ENCODE data around the gene IQCN.

IQCN gene

GRCh38 chr19:18291590-18292461 lies 17.6 kb upstream of the IQCN start:
- Histone ChIP-seq H3K27ac (ENCODE audit: low read depth, low read length) (peak overlapping the region; percentile 75), H3K79me2 (ENCODE audit: control insufficient read depth, low read length) (no peaks in the 10 kb centered on the region), H3K4me3 (ENCODE audit: low read length) (peak overlapping the region; percentile 83), H3K36me3 (ENCODE audit: control insufficient read depth, low read length) (no peaks in the 10 kb centered on the region), H4K20me1 (ENCODE audit: control insufficient read depth, insufficient read depth, low read depth, low read length) (no peaks in the 10 kb centered on the region), H3F3A (ENCODE audit: control insufficient read depth, insufficient read depth) (peaks cover 24% of the 10 kb centered on the region), H3K4me2 (ENCODE audit: low read length) (peak overlapping the region; percentile 98), H3K9me2 (replicated peaks; ENCODE audit: control insufficient read depth, low read length) (no peaks in the 10 kb centered on the region), H3K9me3 (ENCODE audit: control insufficient read depth, insufficient read depth, low read length) (no peaks in the 10 kb centered on the region), H3K4me1 (ENCODE audit: control insufficient read depth, low read length) (peaks cover 56% of the 10 kb centered on the region), H3K27me3 (ENCODE audit: control insufficient read depth, low read length) (no peaks in the 10 kb centered on the region)
- TF ChIP-seq, protein P1, sequence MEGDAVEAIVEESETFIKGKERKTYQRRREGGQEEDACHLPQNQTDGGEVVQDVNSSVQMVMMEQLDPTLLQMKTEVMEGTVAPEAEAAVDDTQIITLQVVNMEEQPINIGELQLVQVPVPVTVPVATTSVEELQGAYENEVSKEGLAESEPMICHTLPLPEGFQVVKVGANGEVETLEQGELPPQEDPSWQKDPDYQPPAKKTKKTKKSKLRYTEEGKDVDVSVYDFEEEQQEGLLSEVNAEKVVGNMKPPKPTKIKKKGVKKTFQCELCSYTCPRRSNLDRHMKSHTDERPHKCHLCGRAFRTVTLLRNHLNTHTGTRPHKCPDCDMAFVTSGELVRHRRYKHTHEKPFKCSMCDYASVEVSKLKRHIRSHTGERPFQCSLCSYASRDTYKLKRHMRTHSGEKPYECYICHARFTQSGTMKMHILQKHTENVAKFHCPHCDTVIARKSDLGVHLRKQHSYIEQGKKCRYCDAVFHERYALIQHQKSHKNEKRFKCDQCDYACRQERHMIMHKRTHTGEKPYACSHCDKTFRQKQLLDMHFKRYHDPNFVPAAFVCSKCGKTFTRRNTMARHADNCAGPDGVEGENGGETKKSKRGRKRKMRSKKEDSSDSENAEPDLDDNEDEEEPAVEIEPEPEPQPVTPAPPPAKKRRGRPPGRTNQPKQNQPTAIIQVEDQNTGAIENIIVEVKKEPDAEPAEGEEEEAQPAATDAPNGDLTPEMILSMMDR (IDR thresholded peaks at IDR 0.05; ENCODE audit: low read depth, low read length, poor library complexity, severe bottlenecking): no peak
- TF ChIP-seq EZH2phosphoT487 (IDR thresholded peaks at IDR 0.05; ENCODE audit: borderline replicate concordance, low read length): no peak

GRCh38 chr19:18291019-18291524 lies 16.8 kb upstream of the IQCN start:
- TF ChIP-seq, protein P1 (IDR thresholded peaks at IDR 0.05; ENCODE audit: low read depth, low read length, poor library complexity, severe bottlenecking): peak; percentile 18
- no peak for TF ChIP-seq EZH2phosphoT487 (IDR thresholded peaks at IDR 0.05; ENCODE audit: borderline replicate concordance, low read length)
- H4K20me1 ChIP-seq (ENCODE audit: control insufficient read depth, insufficient read depth, low read depth, low read length): no peaks in the 10 kb centered on the region
- H3K9me3 ChIP-seq (ENCODE audit: control insufficient read depth, insufficient read depth, low read length): no peaks in the 10 kb centered on the region
- H3K9me2 ChIP-seq (replicated peaks; ENCODE audit: control insufficient read depth, low read length): no peaks in the 10 kb centered on the region
- peak overlapping the region; percentile 98 for H3K4me2 ChIP-seq (ENCODE audit: low read length)
- no peaks in the 10 kb centered on the region for H3K36me3 ChIP-seq (ENCODE audit: control insufficient read depth, low read length)
- H3K4me1 ChIP-seq (ENCODE audit: control insufficient read depth, low read length): peaks cover 56% of the 10 kb centered on the region
- no peaks in the 10 kb centered on the region for H3K79me2 ChIP-seq (ENCODE audit: control insufficient read depth, low read length)
- H3K4me3 ChIP-seq (ENCODE audit: low read length): peak overlapping the region; percentile 83
- H3F3A ChIP-seq (ENCODE audit: control insufficient read depth, insufficient read depth): peaks cover 24% of the 10 kb centered on the region
- peak overlapping the region; percentile 75 for H3K27ac ChIP-seq (ENCODE audit: low read depth, low read length)
- no peaks in the 10 kb centered on the region for H3K27me3 ChIP-seq (ENCODE audit: control insufficient read depth, low read length)

GRCh38 chr19:18290302-18291018 lies 16.2 kb upstream of the IQCN start:
- Histone ChIP-seq H3K9me3 (ENCODE audit: control insufficient read depth, insufficient read depth, low read length) (no peaks in the 10 kb centered on the region), H3K36me3 (ENCODE audit: control insufficient read depth, low read length) (no peaks in the 10 kb centered on the region), H3F3A (ENCODE audit: control insufficient read depth, insufficient read depth) (peaks cover 24% of the 10 kb centered on the region), H3K27ac (ENCODE audit: low read depth, low read length) (no peak overlapping the region), H4K20me1 (ENCODE audit: control insufficient read depth, insufficient read depth, low read depth, low read length) (no peaks in the 10 kb centered on the region), H3K4me1 (ENCODE audit: control insufficient read depth, low read length) (peaks cover 56% of the 10 kb centered on the region), H3K27me3 (ENCODE audit: control insufficient read depth, low read length) (no peaks in the 10 kb centered on the region), H3K9me2 (replicated peaks; ENCODE audit: control insufficient read depth, low read length) (no peaks in the 10 kb centered on the region), H3K4me3 (ENCODE audit: low read length) (no peak overlapping the region; the same call in 1 of the 2 replicates), H3K79me2 (ENCODE audit: control insufficient read depth, low read length) (no peaks in the 10 kb centered on the region), H3K4me2 (ENCODE audit: low read length) (peak overlapping the region; percentile 98; the same call in 1 of the 2 replicates)
- TF ChIP-seq EZH2phosphoT487 (IDR thresholded peaks at IDR 0.05; ENCODE audit: borderline replicate concordance, low read length): no peak
- TF ChIP-seq, protein P1 (IDR thresholded peaks at IDR 0.05; ENCODE audit: low read depth, low read length, poor library complexity, severe bottlenecking): no peak
